Activated CD8-positive, alpha-beta memory T cell treated with anti-CD3 and anti-CD28 coated beads, Interleukin-2, amount 10 ng/mL, durations not matched to agents 7 days and 5 days (primary cell): Measurements from ENCODE around the gene GPRIN1. TPM values are rescaled to one million over a fixed set of nuclear protein-coding genes. Genes with fewer than 3 reads are reported as not detected.

Source experiments
- ATAC-seq: fragments of 150-1000 bp; cut with Tn5 transposase; one replicate; pipeline ENCODE4 v1.10.0; 2021; ENCODE audit warnings: moderate library complexity
- CTCF ChIA-PET: fragments of 350-600 bp; sonication (Branson Sonifier 250); formaldehyde crosslinking; loops from one replicate; lab custom pipeline; 2021; ENCODE audit warnings: antibody characterized with exemption; lab: Charles Lee
- DNase-seq: peaks from one replicate; pipeline ENCODE4 v3.0.0-alpha.2; 2020
- H3K27ac Mint-ChIP-seq: one replicate; pipeline ENCODE4 v1.8.0; 2021; ENCODE audit warnings: mild to moderate bottlenecking, mixed read lengths
- H3K27me3 Mint-ChIP-seq: one replicate; pipeline ENCODE4 v1.8.0; 2021; ENCODE audit warnings: mixed read lengths
- H3K36me3 Mint-ChIP-seq: one replicate; pipeline ENCODE4 v1.8.0; 2021; ENCODE audit warnings: mild to moderate bottlenecking, mixed read lengths
- H3K4me1 Mint-ChIP-seq: one replicate; pipeline ENCODE4 v1.8.0; 2021; ENCODE audit warnings: mixed read lengths
- H3K4me3 Mint-ChIP-seq: one replicate; pipeline ENCODE4 v1.8.0; 2021; ENCODE audit warnings: mild to moderate bottlenecking, moderate library complexity, mixed read lengths
- H3K9me3 Mint-ChIP-seq: one replicate; pipeline ENCODE4 v1.8.0; 2022; ENCODE audit warnings: low read depth, mixed read lengths
- total RNA-seq, 2 experiments: library from RNA; stranded (reverse); gene quantifications; one replicate each; pipeline ENCODE4 v1.2.3, GENCODE V29; 2021

The GPRIN1 gene
- total RNA-seq, 2 experiments from 2014 or later: 2.5 to 3.4 TPM

GRCh38 chr5:176647843-176648473 is 38.0 kb upstream of the GPRIN1 start:
- H3K27ac Mint-ChIP-seq: peak overlapping the region; percentile 71
- peaks cover 2% of the 10 kb centered on the region for H3K36me3 Mint-ChIP-seq
- peak overlapping the region; percentile 86 for H3K4me3 Mint-ChIP-seq
- no peaks in the 10 kb centered on the region for H3K9me3 Mint-ChIP-seq
- CTCF ChIA-PET: interaction anchor here (0.9 to 12.3 kb wide), 3 partner anchors 11 to 200 kb away, joined by 3 to 124 read pairs (median 4); no protein-coding TSS in a partner anchor
- DNase-seq: peak; percentile 48
- ATAC-seq: no peak
- H3K27me3 Mint-ChIP-seq: no peaks in the 10 kb centered on the region
- H3K4me1 Mint-ChIP-seq: peaks cover 46% of the 10 kb centered on the region

GRCh38 chr5:176647030-176647842 is 37.3 kb upstream of the GPRIN1 start, which contains the start of gene TSPAN17:
TSPAN17 (plus strand) TSS chr5:176647484; CDS start chr5:176647616, 132 bp downstream.
- peak; percentile 96 for ATAC-seq
- Mint-ChIP-seq H3K4me1 (peaks cover 40% of the 10 kb centered on the region), H3K4me3 (peak within 1 kb of the TSS; percentile 86), H3K36me3 (no peaks in the 10 kb centered on the region), H3K9me3 (no peaks in the 10 kb centered on the region), H3K27ac (peak within 1 kb of the TSS; percentile 87), H3K27me3 (no peaks in the 10 kb centered on the region)
- CTCF ChIA-PET: interaction anchor here (0.6 to 12.3 kb wide), 8 partner anchors 12 to 238 kb away, joined by 3 to 124 read pairs (median 3); partner anchors contain the start of gene CLTB
- DNase-seq: peak; percentile 100

GRCh38 chr5:176646707-176647029 is 36.7 kb upstream of the GPRIN1 start:
- peak overlapping the region; percentile 87 for H3K27ac Mint-ChIP-seq
- CTCF ChIA-PET: interaction anchor here (0.8 to 12.3 kb wide), 5 partner anchors 13 to 230 kb away, joined by 3 to 124 read pairs (median 3); partner anchors contain the start of gene CLTB
- no peak for DNase-seq
- no peaks in the 10 kb centered on the region for H3K27me3 Mint-ChIP-seq
- no peak for ATAC-seq
- H3K4me3 Mint-ChIP-seq: peak overlapping the region; percentile 86
- no peaks in the 10 kb centered on the region for H3K36me3 Mint-ChIP-seq
- no peaks in the 10 kb centered on the region for H3K9me3 Mint-ChIP-seq
- H3K4me1 Mint-ChIP-seq: peaks cover 34% of the 10 kb centered on the region

- peak overlapping the region; percentile 86 for H3K4me3 Mint-ChIP-seq
- ATAC-seq (no peak), DNase-seq (no peak)
- H3K27ac Mint-ChIP-seq: peak overlapping the region; percentile 87
- H3K9me3 Mint-ChIP-seq: no peaks in the 10 kb centered on the region
- peaks cover 34% of the 10 kb centered on the region for H3K4me1 Mint-ChIP-seq
- H3K36me3 Mint-ChIP-seq: no peaks in the 10 kb centered on the region
- CTCF ChIA-PET: interaction anchor here (0.8 to 12.3 kb wide), 4 partner anchors 13 to 229 kb away, joined by 3 to 124 read pairs (median 4); partner anchors contain the start of gene CLTB
- H3K27me3 Mint-ChIP-seq: no peaks in the 10 kb centered on the region
Observed at GRCh38 chr5:176646049-176646706, 36.2 kb upstream of the GPRIN1 start.

- ATAC-seq (no peak), DNase-seq (no peak)
- H3K27me3 Mint-ChIP-seq: no peaks in the 10 kb centered on the region
- H3K9me3 Mint-ChIP-seq: no peaks in the 10 kb centered on the region
- H3K27ac Mint-ChIP-seq: no peak overlapping the region
- CTCF ChIA-PET: interaction anchor here (1.4 to 12.3 kb wide), 2 partner anchors 14 to 15 kb away, joined by 3 to 124 read pairs; partner anchors contain the start of genes EIF4E1B and SNCB
- peaks cover 31% of the 10 kb centered on the region for H3K4me1 Mint-ChIP-seq
- H3K36me3 Mint-ChIP-seq: no peaks in the 10 kb centered on the region
- H3K4me3 Mint-ChIP-seq: no peak overlapping the region
Observed at GRCh38 chr5:176644878-176645670, 35.1 kb upstream of the GPRIN1 start.

- ATAC-seq (no peak), DNase-seq (no peak)
- H3K27ac Mint-ChIP-seq: no peak overlapping the region
- no peaks in the 10 kb centered on the region for H3K36me3 Mint-ChIP-seq
- H3K4me3 Mint-ChIP-seq: no peak overlapping the region
- peaks cover 26% of the 10 kb centered on the region for H3K4me1 Mint-ChIP-seq
- H3K9me3 Mint-ChIP-seq: no peaks in the 10 kb centered on the region
- no peaks in the 10 kb centered on the region for H3K27me3 Mint-ChIP-seq
- CTCF ChIA-PET: interaction anchor here (1.4 to 12.3 kb wide), 2 partner anchors 14 to 15 kb away, joined by 3 to 124 read pairs; partner anchors contain the start of genes EIF4E1B and SNCB
Observed at GRCh38 chr5:176644294-176644693, 34.3 kb upstream of the GPRIN1 start.

GRCh38 chr5:176643491-176644219 is 33.7 kb upstream of the GPRIN1 start:
- ATAC-seq: no peak
- Mint-ChIP-seq H3K4me3 (no peak overlapping the region), H3K4me1 (peaks cover 20% of the 10 kb centered on the region), H3K36me3 (no peaks in the 10 kb centered on the region), H3K27me3 (no peaks in the 10 kb centered on the region), H3K9me3 (no peaks in the 10 kb centered on the region), H3K27ac (no peak overlapping the region)
- CTCF ChIA-PET: interaction anchor here (1.4 to 12.3 kb wide), 2 partner anchors 13 to 16 kb away, joined by 3 to 124 read pairs; partner anchors contain the start of genes EIF4E1B and SNCB
- no peak for DNase-seq

- no peak for ATAC-seq
- DNase-seq: no peak
- H3K4me3 Mint-ChIP-seq: no peak overlapping the region
- H3K4me1 Mint-ChIP-seq: peaks cover 13% of the 10 kb centered on the region
- H3K27ac Mint-ChIP-seq: no peak overlapping the region
- CTCF ChIA-PET: interaction anchor here (12.3 kb wide), 1 partner anchor 17 kb away, joined by 124 read pairs; no protein-coding TSS in a partner anchor
- H3K36me3 Mint-ChIP-seq: no peaks in the 10 kb centered on the region
- H3K27me3 Mint-ChIP-seq: no peaks in the 10 kb centered on the region
- H3K9me3 Mint-ChIP-seq: no peaks in the 10 kb centered on the region
Observed at GRCh38 chr5:176642675-176643490, 32.9 kb upstream of the GPRIN1 start.

GRCh38 chr5:176640616-176641015 is 30.7 kb upstream of the GPRIN1 start:
- H3K27ac Mint-ChIP-seq: no peak overlapping the region
- no peak overlapping the region for H3K4me3 Mint-ChIP-seq
- no peak for ATAC-seq
- no peak for DNase-seq
- H3K9me3 Mint-ChIP-seq: no peaks in the 10 kb centered on the region
- CTCF ChIA-PET: interaction anchor here (12.3 kb wide), 1 partner anchor 19 kb away, joined by 124 read pairs; no protein-coding TSS in a partner anchor
- peaks cover 17% of the 10 kb centered on the region for H3K27me3 Mint-ChIP-seq
- no peaks in the 10 kb centered on the region for H3K4me1 Mint-ChIP-seq
- no peaks in the 10 kb centered on the region for H3K36me3 Mint-ChIP-seq

- no peaks in the 10 kb centered on the region for H3K4me1 Mint-ChIP-seq
- ATAC-seq: no peak
Observed at GRCh38 chr5:176639981-176640380, 30.0 kb upstream of the GPRIN1 start.

GRCh38 chr5:176639208-176639607 is 29.3 kb upstream of the GPRIN1 start:
- Mint-ChIP-seq H3K4me1 (no peaks in the 10 kb centered on the region), H3K4me3 (no peak overlapping the region), H3K27ac (no peak overlapping the region), H3K36me3 (no peaks in the 10 kb centered on the region), H3K27me3 (peaks cover 28% of the 10 kb centered on the region), H3K9me3 (no peaks in the 10 kb centered on the region)
- DNase-seq (no peak), ATAC-seq (no peak)
- CTCF ChIA-PET: interaction anchor here (1.5 kb wide), 1 partner anchor 20 kb away, joined by 4 read pairs; no protein-coding TSS in a partner anchor

More at GRCh38 chr5:176639981-176640380, 30.0 kb upstream of the GPRIN1 start:
- Mint-ChIP-seq H3K4me3 (no peak overlapping the region), H3K36me3 (no peaks in the 10 kb centered on the region), H3K27me3 (peaks cover 23% of the 10 kb centered on the region), H3K9me3 (no peaks in the 10 kb centered on the region), H3K27ac (no peak overlapping the region)
- no peak for DNase-seq
- CTCF ChIA-PET: interaction anchor here (1.5 kb wide), 1 partner anchor 19 kb away, joined by 4 read pairs; no protein-coding TSS in a partner anchor
